ENCODE data around the gene SH3PXD2B. TPM values are rescaled to one million over a fixed set of nuclear protein-coding genes. Genes with fewer than 3 reads are reported as not detected.
"Not testable (repeated sequence)": the region's sequence is repeated elsewhere in the genome, so short reads cannot be mapped to it uniquely, and the experiment has no call there.

SH3PXD2B gene
- total RNA-seq, 1 donor from 2014 or later = 81.1 TPM

GRCh38 chr5:172335721-172336120 is 118.6 kb downstream of the SH3PXD2B start:
- peaks cover 37% of the 10 kb centered on the region for H3K36me3 Mint-ChIP-seq (ENCODE audit: low read depth)

GRCh38 chr5:172334641-172335040 is 119.7 kb downstream of the SH3PXD2B start:
- H3K27ac Mint-ChIP-seq (ENCODE audit: unreplicated experiment) = no peak overlapping the region
- H3K36me3 Mint-ChIP-seq (ENCODE audit: low read depth) = peaks cover 28% of the 10 kb centered on the region
- TF ChIP-seq CTCF (IDR thresholded peaks at IDR 0.05) = no peak
- no peaks in the 10 kb centered on the region for H3K27me3 Mint-ChIP-seq (ENCODE audit: low read depth)
- DNase-seq (ENCODE audit: low spot score) = no peak
- no peak overlapping the region for H3K4me3 Mint-ChIP-seq (ENCODE audit: unreplicated experiment)
- H3K4me1 Mint-ChIP-seq (ENCODE audit: low read depth) = no peaks in the 10 kb centered on the region
- H3K9me3 Mint-ChIP-seq (ENCODE audit: low read depth) = no peaks in the 10 kb centered on the region

More at GRCh38 chr5:172335721-172336120, 118.6 kb downstream of the SH3PXD2B start:
- DNase-seq (ENCODE audit: low spot score) = no peak
- Mint-ChIP-seq H3K9me3 (ENCODE audit: low read depth) (no peaks in the 10 kb centered on the region), H3K27me3 (ENCODE audit: low read depth) (no peaks in the 10 kb centered on the region), H3K4me3 (ENCODE audit: unreplicated experiment) (no peak overlapping the region), H3K4me1 (ENCODE audit: low read depth) (no peaks in the 10 kb centered on the region), H3K27ac (ENCODE audit: unreplicated experiment) (no peak overlapping the region)
- TF ChIP-seq CTCF (IDR thresholded peaks at IDR 0.05) = no peak

- peak; percentile 27 for TF ChIP-seq CTCF (IDR thresholded peaks at IDR 0.05)
- peaks cover 26% of the 10 kb centered on the region for H3K36me3 Mint-ChIP-seq (ENCODE audit: low read depth)
- DNase-seq (ENCODE audit: low spot score) = no peak
Measured at GRCh38 chr5:172334196-172334595, 120.1 kb downstream of the SH3PXD2B start.

GRCh38 chr5:172326901-172327300 is 127.4 kb downstream of the SH3PXD2B start:
- H3K9me3 Mint-ChIP-seq (ENCODE audit: low read depth); H3K4me3 Mint-ChIP-seq (ENCODE audit: unreplicated experiment); H3K4me1 Mint-ChIP-seq (ENCODE audit: low read depth); H3K27ac Mint-ChIP-seq (ENCODE audit: unreplicated experiment); H3K27me3 Mint-ChIP-seq (ENCODE audit: low read depth); H3K36me3 Mint-ChIP-seq (ENCODE audit: low read depth); DNase-seq (ENCODE audit: low spot score): not testable (repeated sequence)

More at GRCh38 chr5:172334196-172334595, 120.1 kb downstream of the SH3PXD2B start:
- H3K27ac Mint-ChIP-seq (ENCODE audit: unreplicated experiment) = no peak overlapping the region
- H3K9me3 Mint-ChIP-seq (ENCODE audit: low read depth) = no peaks in the 10 kb centered on the region
- H3K4me3 Mint-ChIP-seq (ENCODE audit: unreplicated experiment) = no peak overlapping the region
- no peaks in the 10 kb centered on the region for H3K27me3 Mint-ChIP-seq (ENCODE audit: low read depth)
- no peaks in the 10 kb centered on the region for H3K4me1 Mint-ChIP-seq (ENCODE audit: low read depth)

GRCh38 chr5:172325452-172325851 is 128.9 kb downstream of the SH3PXD2B start:
- TF ChIP-seq CTCF (IDR thresholded peaks at IDR 0.05) = no peak
- Mint-ChIP-seq H3K27ac (ENCODE audit: unreplicated experiment) (no peak overlapping the region), H3K4me1 (ENCODE audit: low read depth) (peaks cover 2% of the 10 kb centered on the region), H3K36me3 (ENCODE audit: low read depth) (no peaks in the 10 kb centered on the region), H3K4me3 (ENCODE audit: unreplicated experiment) (no peak overlapping the region), H3K9me3 (ENCODE audit: low read depth) (no peaks in the 10 kb centered on the region), H3K27me3 (ENCODE audit: low read depth) (no peaks in the 10 kb centered on the region)
- DNase-seq (ENCODE audit: low spot score) = no peak
